Measurements from ENCODE around the gene SHC2. TPM values are rescaled to one million over a fixed set of nuclear protein-coding genes. Genes with fewer than 3 reads are reported as not detected.
"Not testable (repeated sequence)": the region's sequence is repeated elsewhere in the genome, so short reads cannot be mapped to it uniquely, and the experiment has no call there.

Gene SHC2
- total RNA-seq, 1 experiment from 2014 or later = 6.7 TPM

GRCh38 chr19:395467-395866, 65.4 kb downstream of the SHC2 start:
- Histone ChIP-seq H3K27ac (ENCODE audit: low read length) (no peak overlapping the region), H3K27me3 (ENCODE audit: control insufficient read depth, insufficient read depth, low read length) (no peaks in the 10 kb centered on the region), H3K4me1 (ENCODE audit: control insufficient read depth, insufficient read depth, low read length) (no peaks in the 10 kb centered on the region), H3K36me3 (ENCODE audit: control insufficient read depth, insufficient read depth, low read length) (no peaks in the 10 kb centered on the region), H3K4me3 (ENCODE audit: low read depth in 2 of 2, low read length in 2 of 2) (no peak overlapping the region), H3K9me3 (ENCODE audit: control insufficient read depth, insufficient read depth, low read depth, low read length) (no peaks in the 10 kb centered on the region)
- TF ChIP-seq, protein P1, sequence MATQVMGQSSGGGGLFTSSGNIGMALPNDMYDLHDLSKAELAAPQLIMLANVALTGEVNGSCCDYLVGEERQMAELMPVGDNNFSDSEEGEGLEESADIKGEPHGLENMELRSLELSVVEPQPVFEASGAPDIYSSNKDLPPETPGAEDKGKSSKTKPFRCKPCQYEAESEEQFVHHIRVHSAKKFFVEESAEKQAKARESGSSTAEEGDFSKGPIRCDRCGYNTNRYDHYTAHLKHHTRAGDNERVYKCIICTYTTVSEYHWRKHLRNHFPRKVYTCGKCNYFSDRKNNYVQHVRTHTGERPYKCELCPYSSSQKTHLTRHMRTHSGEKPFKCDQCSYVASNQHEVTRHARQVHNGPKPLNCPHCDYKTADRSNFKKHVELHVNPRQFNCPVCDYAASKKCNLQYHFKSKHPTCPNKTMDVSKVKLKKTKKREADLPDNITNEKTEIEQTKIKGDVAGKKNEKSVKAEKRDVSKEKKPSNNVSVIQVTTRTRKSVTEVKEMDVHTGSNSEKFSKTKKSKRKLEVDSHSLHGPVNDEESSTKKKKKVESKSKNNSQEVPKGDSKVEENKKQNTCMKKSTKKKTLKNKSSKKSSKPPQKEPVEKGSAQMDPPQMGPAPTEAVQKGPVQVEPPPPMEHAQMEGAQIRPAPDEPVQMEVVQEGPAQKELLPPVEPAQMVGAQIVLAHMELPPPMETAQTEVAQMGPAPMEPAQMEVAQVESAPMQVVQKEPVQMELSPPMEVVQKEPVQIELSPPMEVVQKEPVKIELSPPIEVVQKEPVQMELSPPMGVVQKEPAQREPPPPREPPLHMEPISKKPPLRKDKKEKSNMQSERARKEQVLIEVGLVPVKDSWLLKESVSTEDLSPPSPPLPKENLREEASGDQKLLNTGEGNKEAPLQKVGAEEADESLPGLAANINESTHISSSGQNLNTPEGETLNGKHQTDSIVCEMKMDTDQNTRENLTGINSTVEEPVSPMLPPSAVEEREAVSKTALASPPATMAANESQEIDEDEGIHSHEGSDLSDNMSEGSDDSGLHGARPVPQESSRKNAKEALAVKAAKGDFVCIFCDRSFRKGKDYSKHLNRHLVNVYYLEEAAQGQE (IDR thresholded peaks at IDR 0.05; ENCODE audit: insufficient read depth in 1 of 2, low read depth in 2 of 2, low read length in 1 of 2) = no peak
- CTCF ChIA-PET = no interaction called here
- in situ Hi-C loops (cut with HindIII; ENCODE audit: low pct_unique_long_range_greater_than_20kb, low sequenced_read_pairs) = no loop called here
- ATAC-seq (no peak), DNase-seq (ENCODE audit: low read depth, low spot score) (no peak)
- POLR2A ChIA-PET = no interaction called here
- BruUV-seq (replicated peaks) = no TSS peak
- intact Hi-C loops (cut with micrococcal nuclease; ENCODE audit: unreplicated experiment) = no loop called here

- in situ Hi-C loops (cut with HindIII; ENCODE audit: low pct_unique_long_range_greater_than_20kb, low sequenced_read_pairs); H3K27ac ChIP-seq (ENCODE audit: low read length); H3K4me1 ChIP-seq (ENCODE audit: control insufficient read depth, insufficient read depth, low read length); BruUV-seq (replicated peaks); CTCF ChIA-PET; intact Hi-C loops (cut with micrococcal nuclease; ENCODE audit: unreplicated experiment); H3K36me3 ChIP-seq (ENCODE audit: control insufficient read depth, insufficient read depth, low read length); POLR2A ChIA-PET; ATAC-seq; H3K4me3 ChIP-seq (ENCODE audit: low read depth in 2 of 2, low read length in 2 of 2); H3K9me3 ChIP-seq (ENCODE audit: control insufficient read depth, insufficient read depth, low read depth, low read length); DNase-seq (ENCODE audit: low read depth, low spot score); H3K27me3 ChIP-seq (ENCODE audit: control insufficient read depth, insufficient read depth, low read length): not testable (repeated sequence)
Measured at GRCh38 chr19:394857-395256, 66.0 kb downstream of the SHC2 start.

GRCh38 chr19:393560-393959, 67.3 kb downstream of the SHC2 start:
- H3K9me3 ChIP-seq (ENCODE audit: control insufficient read depth, insufficient read depth, low read depth, low read length); POLR2A ChIA-PET; BruUV-seq (replicated peaks); ATAC-seq; CTCF ChIA-PET; H3K36me3 ChIP-seq (ENCODE audit: control insufficient read depth, insufficient read depth, low read length); in situ Hi-C loops (cut with HindIII; ENCODE audit: low pct_unique_long_range_greater_than_20kb, low sequenced_read_pairs); H3K4me3 ChIP-seq (ENCODE audit: low read depth in 2 of 2, low read length in 2 of 2); H3K27ac ChIP-seq (ENCODE audit: low read length); DNase-seq (ENCODE audit: low read depth, low spot score); H3K4me1 ChIP-seq (ENCODE audit: control insufficient read depth, insufficient read depth, low read length); H3K27me3 ChIP-seq (ENCODE audit: control insufficient read depth, insufficient read depth, low read length); intact Hi-C loops (cut with micrococcal nuclease; ENCODE audit: unreplicated experiment): not testable (repeated sequence)

GRCh38 chr19:392375-392970, 68.4 kb downstream of the SHC2 start:
- H3K4me1 ChIP-seq (ENCODE audit: control insufficient read depth, insufficient read depth, low read length) = no peaks in the 10 kb centered on the region
- POLR2A ChIA-PET = no interaction called here
- no peaks in the 10 kb centered on the region for H3K27me3 ChIP-seq (ENCODE audit: control insufficient read depth, insufficient read depth, low read length)
- H3K36me3 ChIP-seq (ENCODE audit: control insufficient read depth, insufficient read depth, low read length) = no peaks in the 10 kb centered on the region
- no peak overlapping the region for H3K4me3 ChIP-seq (ENCODE audit: low read depth in 2 of 2, low read length in 2 of 2)
- intact Hi-C loops (cut with micrococcal nuclease; ENCODE audit: unreplicated experiment) = no loop called here
- no peak for TF ChIP-seq SIN3A (IDR thresholded peaks at IDR 0.05; ENCODE audit: borderline replicate concordance, insufficient read depth, low read depth, low read length)
- TF ChIP-seq POLR2AphosphoS5 (IDR thresholded peaks at IDR 0.05; ENCODE audit: low read depth, low read length) = no peak
- TF ChIP-seq TCF7L2 (IDR thresholded peaks at IDR 0.05; ENCODE audit: low read depth, low read length) = no peak
- TF ChIP-seq, protein P2, sequence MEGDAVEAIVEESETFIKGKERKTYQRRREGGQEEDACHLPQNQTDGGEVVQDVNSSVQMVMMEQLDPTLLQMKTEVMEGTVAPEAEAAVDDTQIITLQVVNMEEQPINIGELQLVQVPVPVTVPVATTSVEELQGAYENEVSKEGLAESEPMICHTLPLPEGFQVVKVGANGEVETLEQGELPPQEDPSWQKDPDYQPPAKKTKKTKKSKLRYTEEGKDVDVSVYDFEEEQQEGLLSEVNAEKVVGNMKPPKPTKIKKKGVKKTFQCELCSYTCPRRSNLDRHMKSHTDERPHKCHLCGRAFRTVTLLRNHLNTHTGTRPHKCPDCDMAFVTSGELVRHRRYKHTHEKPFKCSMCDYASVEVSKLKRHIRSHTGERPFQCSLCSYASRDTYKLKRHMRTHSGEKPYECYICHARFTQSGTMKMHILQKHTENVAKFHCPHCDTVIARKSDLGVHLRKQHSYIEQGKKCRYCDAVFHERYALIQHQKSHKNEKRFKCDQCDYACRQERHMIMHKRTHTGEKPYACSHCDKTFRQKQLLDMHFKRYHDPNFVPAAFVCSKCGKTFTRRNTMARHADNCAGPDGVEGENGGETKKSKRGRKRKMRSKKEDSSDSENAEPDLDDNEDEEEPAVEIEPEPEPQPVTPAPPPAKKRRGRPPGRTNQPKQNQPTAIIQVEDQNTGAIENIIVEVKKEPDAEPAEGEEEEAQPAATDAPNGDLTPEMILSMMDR (IDR thresholded peaks at IDR 0.05) = no peak
- TF ChIP-seq, protein P1 (IDR thresholded peaks at IDR 0.05; ENCODE audit: insufficient read depth in 1 of 2, low read depth in 2 of 2, low read length in 1 of 2) = no peak
- in situ Hi-C loops (cut with HindIII; ENCODE audit: low pct_unique_long_range_greater_than_20kb, low sequenced_read_pairs) = no loop called here
- H3K9me3 ChIP-seq (ENCODE audit: control insufficient read depth, insufficient read depth, low read depth, low read length) = no peaks in the 10 kb centered on the region
- H3K27ac ChIP-seq (ENCODE audit: low read length) = no peak overlapping the region
- CTCF ChIA-PET = no interaction called here
- DNase-seq (ENCODE audit: low read depth, low spot score) (no peak), ATAC-seq (no peak)
- no TSS peak for BruUV-seq (replicated peaks)
